GM18868 (cell line): ENCODE measurements around the gene AKAP12.
A peak's percentile ranks its signal among the peaks of the same experiment; 100 is the strongest.

Experiments
- ATAC-seq: cut with Tn5 transposase; IDR thresholded peaks from one replicate; pipeline ENCODE4 v1.9.1; 2021; ENCODE audit warnings: mild to moderate bottlenecking, moderate library complexity; ENCODE audit not compliant: unreplicated experiment

AKAP12 gene

DNA sequence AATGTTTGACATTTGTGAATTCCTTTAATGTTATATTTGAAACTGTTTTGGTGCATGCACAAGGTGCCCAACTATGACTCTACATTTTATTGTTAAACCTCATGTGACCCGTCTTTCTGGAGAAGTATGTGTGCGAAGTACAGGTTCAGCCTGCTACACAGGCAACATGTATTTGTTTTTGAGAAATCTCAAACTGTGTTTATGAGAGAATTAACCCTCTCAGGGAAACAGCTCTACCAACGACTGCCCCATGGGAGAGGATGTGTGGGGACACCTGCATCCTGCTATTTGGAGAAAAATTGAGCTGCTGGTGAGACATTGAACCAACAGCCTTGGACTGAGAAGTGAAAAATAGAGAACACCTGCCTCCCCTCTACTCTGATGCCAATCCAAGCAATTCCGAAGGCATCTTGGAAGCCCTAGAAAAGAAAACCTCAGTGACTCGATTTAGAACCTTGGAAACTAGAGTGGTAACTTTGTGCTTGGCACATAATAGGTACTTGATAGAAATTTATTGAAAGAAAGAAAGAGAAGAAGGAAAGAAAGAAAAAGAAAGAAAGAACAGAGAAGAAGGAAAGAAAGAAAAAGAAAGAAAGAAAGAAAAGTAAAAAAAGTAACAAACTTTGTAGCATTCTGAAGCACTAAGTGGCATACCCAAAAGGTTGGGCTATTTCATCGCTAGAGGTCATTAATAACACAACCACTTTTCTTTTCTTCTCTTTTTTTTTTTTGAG, 2.9 kb upstream of the AKAP12 start:
- ATAC-seq, result no peak

DNA sequence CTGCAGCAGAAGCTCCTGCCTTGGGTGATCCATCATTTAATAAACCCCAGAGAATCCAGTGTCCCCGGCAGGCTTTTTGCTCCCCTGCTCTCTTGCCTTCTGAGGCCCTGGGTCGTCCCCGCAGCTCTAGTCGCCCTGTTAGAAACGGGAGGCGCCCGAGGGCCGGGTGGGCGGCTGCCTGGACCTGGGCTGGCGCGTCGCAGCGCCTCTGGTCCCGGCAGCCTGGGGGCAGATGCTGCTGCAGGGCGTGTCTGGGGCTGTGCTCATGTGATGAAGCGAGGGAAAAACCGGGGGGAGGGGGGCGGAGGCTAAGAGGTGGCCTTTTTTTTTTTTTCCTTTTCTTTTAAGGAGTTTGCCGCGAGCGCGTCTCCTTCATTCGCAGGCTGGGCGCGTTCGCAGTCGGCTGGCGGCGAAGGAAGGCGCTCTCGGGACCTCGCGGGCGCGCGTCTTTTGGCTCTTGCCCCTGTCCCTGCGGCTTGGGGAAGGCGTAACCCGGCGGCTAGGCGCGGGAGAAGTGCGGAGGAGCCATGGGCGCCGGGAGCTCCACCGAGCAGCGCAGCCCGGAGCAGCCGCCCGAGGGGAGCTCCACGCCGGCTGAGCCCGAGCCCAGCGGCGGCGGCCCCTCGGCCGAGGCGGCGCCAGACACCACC, 394 bp downstream of the AKAP12 start:
- ATAC-seq, result peak; percentile 64

DNA sequence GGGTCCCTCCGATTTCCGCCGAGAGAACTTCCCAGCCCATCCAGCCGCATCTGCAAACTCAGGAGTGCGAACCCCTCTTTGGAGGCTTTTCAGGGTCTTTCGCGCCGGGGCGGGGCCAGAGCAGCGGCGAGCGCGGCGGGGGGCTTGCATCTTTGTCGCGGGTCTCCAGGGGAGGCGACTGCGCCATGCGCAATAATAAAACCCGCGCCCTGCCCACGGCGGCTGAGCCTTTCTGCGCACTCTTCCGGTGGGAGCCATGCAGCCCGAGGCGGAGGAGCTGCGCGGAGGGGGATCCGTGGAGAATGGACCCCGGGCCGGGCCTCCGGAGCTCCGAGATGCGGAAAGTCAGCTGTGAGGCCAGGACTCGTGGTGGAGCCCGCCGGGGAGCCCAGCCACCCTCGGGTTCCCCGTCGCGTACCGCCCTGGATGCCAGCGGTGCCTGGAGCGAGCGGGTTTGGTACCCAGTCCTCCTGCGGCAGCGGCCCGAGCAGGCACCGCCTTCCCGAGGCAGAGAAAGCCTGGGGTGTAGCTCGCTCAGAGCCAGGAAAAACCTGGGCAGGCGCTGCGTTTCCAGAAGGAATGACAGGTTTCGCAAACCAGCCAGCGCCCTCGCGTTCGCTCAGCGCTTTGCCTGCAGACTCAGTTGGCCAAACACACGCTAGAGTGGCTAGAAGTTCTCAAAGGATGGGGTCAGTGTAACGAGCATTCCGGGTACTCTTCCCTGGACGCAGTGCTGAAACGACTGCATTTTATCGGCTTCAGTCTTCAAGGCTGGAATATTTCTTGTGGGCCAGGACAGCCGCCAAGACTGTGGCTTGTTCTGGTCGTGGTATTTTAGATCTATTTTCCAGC, 1.2 kb downstream of the AKAP12 start:
- ATAC-seq, result no peak

DNA sequence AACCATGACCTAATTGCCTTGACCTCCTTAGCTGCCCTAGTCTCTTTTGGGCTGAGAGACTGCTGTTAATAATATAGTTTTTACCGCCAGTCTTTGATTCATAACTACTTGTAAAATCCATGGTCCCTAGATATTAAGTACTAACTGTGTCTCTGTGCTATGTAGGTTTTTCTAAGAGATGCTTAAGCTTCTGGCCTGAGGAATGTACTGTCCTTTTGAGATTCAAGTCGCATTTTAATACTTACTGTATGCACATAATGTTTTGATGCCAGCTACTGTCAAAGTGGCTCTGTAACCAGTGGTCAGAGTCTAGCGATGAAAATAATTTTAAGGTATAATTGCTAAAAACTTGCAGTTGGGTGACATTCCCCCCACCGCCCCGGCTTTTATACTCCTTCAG, 2.1 kb downstream of the AKAP12 start:
- no peak for ATAC-seq

DNA sequence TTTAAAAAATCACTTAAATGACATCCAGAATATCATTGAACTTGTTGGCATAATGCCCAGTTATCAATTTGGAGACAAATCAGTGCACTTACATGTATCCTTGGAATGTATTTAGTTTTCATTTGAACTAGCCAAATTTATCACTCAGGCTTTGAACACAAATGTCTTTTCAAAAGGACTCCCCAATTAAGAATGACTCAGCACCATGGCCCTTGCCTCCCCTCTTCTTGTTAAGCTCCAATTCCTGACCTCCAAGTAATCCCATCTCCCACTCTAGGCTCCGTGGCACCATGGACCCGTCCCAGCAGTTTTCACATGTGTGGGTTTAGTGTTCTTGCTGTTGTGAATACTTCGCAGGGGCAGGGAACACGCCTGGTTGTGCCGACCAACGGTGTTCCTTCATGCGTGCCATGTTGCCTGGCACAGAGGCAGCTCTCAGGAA, 2.7 kb downstream of the AKAP12 start:
- no peak for ATAC-seq

DNA sequence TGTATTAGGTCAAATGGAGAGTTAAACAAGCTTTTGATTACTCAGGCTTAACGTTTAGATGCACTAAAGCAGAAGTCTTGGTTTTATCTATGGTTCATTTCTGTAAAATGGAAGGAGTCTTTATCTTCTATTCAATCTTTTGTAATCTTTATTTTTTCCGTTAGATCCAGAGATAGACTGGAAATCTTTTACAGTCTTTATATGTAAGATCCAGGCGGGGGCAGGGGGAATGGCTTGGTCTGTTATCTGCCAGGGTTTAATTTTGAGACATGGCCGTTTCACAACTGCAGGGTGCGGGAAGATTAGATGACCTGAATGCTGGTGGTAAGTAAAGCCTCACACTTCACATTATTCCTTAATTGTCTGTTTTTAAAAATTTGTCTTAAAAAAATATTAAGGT, 3.7 kb downstream of the AKAP12 start:
- ATAC-seq, result no peak

DNA sequence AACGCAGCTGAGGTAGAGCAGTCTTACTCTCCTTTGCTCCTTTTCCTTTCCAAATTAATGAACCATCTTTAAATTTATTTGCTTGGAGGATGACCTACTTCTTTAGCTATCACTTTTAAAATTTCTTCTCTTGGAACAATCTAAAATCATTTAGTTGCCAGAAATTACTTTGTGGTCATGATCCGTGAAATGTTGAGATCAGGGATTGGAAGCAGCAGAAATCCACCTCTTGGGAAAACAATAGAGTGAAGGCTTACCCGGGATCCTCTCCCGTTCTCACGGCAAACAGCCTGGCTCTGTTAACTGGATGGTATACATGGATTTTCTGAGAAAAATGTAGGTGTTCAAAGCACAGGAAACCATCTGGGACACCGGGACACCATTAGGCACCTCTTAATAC, 7.7 kb downstream of the AKAP12 start:
- ATAC-seq, result no peak

DNA sequence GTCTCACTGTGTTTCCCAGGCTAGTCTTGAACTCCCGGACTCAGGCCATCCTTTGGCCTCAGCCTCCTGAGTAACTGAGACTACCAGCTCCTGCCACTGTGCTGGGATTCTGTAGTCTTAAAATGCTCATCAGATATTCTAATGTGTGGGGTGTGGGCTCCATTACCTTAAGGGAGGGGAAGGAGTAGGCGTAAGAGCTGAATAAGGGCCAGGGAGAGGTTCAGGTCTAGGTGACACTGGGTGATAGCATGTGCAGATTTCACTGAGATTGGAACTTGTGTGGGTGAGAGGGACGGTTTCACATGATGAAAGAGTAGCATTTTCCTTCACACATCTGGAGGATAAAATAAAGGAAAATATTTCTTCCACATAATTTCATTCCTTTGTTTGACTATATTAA, 8.5 kb downstream of the AKAP12 start:
- ATAC-seq, result no peak

DNA sequence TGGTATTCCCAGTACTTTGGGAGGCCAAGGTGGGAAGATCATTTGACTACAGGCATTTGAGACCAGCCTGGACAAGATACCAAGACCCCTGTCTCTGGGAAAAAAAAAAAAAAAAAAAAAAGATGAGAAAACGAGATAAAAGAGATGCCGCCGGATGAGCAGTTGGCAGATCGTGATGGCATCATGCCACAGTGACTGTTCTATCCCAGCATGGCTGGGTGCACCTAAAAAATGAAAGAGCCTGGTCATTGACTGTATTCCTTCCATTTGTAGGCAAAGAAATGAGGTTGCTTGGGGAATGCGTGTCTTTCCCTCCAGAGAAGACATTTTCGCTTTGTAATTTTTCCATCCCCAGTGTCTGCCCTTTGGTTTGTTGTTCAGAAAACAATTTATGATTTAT, 12.9 kb downstream of the AKAP12 start:
- no peak for ATAC-seq

DNA sequence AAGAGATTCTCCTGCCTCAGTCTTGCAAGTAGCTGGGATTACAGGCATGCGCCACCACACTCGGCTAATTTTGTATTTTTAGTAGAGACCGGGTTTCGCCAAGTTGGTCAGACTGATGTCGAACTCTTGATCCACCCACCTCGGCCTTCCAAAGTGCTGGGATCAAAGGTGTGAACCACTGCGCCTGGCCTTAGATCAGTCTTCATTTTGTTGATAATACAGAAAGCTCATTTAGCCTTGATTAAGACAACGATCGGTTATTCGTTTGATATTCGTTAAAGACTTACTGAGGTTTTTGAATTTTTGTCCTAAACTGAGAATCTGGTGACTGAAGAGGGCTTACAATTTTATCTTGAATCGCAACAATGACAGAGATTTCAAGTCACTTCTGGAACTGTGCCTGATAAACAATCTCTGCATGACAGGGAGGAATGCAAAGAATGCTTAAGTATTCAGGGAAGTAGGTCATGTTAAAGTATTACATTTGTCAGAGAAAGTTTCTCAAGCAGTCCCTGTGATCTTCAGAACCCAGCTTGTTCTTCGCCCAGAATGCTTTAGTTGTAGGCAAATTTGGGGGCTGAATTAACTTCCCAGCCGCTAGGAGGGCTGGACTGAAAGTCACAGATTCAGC, 14.8 kb downstream of the AKAP12 start:
- no peak for ATAC-seq

DNA sequence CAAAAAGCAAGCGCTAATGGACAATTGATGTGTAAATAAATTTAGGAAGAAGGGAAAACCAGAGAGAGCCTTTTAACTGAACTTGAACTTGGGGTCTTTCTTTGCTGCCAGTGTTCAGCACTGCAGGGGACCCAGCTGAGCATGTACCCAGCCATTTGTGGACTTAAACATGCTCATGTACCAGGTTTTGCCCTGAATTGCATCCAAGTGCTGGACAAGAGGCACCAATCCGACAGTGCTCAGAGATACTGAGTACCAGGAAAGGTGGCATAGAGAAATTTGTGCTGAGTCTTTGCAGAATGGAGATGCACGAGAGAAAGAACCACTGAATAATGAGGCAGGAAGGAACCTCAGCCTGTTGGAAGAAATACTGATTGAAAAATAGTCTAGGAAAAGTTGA, 16.0 kb downstream of the AKAP12 start:
- no peak for ATAC-seq

DNA sequence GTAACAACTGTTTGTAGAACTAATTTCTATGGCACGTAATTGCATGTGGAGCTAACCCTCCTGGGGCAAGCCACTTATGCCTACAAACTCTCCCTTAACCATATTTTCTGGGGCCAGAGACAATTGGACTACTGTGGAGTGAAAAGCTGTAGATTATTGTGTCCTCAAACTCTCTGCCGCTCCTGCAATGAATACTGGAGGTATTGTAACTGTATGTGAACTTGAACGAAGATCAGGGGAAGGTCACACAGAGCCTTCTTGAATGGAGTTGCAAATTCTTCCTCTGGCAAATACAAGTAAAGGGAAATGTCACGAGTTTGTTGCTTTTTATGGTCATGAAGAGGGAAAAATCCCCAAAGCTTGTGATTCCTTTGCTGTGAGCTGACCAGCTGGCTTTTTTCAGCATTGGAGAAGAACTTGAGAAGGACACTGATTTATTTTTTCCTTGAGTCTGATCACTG, 18.2 kb downstream of the AKAP12 start:
- ATAC-seq, result no peak

DNA sequence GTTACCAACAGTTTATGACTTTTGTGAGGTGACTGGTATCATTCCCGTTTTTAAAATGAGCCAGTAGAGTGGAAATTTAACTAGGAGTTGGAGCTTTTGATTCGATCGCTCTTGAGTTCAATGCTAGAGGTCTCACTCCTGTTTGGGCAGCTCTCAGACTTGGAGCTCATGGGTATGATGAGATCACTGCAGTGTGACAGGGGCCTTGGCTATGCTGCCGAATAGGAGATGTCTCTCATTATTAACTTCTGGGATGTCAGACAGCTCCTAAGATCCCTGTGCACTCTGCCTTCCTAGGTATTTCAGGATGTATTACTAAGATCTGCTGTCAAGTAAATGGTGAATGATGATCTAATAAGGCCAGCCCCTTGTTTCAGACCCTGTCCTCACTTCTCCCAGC, 20.4 kb downstream of the AKAP12 start:
- ATAC-seq, result no peak

DNA sequence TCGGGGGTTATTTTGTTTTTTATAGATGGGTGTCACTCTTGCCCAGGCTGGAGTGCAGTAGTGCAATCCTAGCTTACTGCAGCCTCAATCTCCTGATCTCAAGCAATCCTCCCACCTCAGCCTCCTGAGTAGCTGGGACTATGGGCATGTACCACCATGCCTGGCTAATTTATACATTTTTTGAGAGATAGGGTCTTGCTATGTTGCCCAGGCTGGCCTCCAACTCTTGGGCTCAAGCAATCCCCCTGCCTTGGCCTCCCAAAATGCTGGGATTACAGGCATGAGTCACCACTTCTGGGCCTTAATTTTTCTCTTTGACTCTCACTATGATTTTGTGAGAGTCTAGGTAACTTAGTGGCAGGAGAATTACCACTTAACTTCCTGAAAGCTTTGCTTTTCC, 23.3 kb downstream of the AKAP12 start:
- no peak for ATAC-seq

DNA sequence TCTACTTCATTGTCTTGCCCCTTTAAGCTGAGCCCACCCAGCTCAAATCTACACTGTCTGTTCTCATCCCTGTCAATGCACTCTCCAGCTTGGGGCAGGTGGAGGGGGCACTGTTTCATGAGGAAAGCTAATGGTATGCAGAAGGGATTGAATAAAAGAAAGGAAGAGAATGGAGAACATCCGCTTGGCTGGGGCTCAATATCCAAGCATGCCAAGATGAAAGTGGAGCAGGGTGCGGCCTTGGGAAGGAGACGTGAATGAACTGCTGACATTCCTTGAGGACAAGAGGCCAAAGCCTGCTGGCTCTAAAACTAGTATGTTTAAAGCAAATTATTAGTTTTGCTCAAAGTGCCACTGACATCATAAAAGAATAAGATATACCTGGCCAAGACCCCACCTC, 24.2 kb downstream of the AKAP12 start:
- ATAC-seq, result no peak

DNA sequence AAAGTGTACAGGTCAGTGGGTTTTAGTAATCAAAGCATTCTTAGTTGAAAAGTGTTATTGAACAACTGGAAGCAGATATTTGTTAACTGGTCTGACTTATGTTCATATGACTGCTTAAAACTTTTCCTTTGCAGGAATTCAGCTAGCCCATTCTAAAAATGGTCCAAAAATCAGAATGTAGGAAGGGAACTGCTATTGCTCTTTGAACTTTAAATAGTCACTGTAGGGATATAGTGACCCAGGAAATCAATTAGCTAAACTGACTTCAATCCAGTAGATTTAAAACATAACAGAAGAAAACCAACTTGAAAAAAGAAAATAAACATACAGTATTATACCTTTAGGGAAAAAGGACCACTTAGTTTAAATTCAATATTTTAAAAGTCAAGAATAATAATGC, 25.5 kb downstream of the AKAP12 start:
- no peak for ATAC-seq

DNA sequence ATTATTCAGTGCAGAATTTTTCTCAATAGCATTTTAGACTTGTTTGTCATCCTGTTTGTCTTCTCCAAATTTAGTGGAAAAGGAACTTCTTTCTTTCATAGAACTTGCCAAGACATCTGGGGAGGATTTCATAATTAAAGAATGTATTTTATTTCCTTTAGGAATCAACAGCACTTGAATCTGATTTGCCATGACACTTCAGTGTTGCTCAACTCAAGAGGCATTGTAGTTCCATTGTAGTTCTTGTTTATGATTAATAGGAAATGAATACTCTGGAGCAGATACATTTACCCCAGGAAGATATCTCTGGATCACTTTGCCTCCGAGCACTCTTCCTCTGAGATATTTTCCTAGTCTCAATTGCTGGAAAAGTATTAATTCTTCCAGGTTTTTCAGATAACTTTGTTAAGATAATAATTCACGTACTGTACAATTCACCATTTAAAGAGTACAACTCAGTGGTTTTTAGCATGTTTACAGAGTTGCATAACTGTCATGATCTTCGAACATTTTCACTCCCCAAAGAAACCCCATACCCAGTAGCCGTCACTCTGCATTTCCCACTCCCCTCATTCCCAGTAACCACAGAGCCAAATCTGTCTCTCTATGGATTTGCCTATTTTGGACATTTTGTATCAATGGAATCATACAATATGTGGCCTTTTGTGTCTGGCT, 29.7 kb downstream of the AKAP12 start:
- ATAC-seq, result no peak

DNA sequence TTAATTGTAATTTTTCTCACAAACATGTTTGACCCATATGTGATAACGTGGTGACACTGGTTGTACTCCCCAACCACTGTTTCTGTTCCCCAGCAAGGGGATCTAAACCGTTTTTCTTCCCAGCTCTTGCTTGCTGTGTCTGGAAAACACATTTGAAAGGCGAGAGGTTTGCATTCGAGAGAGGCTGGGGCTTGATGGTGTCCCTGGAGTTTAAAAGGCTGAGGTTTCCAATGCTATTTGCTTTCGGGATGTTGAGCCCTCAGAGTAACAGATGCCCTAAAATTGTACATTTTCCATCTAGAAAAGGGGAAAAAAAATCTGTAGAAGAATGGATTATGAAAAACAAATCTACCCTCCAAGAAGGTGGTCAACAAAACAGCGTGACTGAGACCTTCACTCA, 35.4 kb downstream of the AKAP12 start:
- no peak for ATAC-seq

DNA sequence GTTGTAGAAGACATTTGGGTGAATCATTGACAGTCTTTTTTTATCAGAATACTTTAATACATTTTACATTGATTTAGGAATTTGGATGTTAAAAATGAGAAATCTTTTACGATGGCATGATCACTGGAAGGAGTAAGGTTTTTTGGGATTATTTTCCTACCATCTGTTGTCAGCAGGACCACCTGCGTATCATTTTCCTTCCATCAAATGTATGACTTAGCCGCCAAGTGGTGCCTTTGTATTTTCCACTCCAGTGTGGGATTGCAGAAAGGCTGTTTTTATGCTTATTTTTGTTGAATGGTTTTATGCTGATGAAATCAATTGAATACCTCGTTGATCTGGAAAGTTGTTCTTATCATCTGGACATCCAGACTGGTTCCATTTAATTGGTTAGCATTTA, 35.8 kb downstream of the AKAP12 start:
- no peak for ATAC-seq

DNA sequence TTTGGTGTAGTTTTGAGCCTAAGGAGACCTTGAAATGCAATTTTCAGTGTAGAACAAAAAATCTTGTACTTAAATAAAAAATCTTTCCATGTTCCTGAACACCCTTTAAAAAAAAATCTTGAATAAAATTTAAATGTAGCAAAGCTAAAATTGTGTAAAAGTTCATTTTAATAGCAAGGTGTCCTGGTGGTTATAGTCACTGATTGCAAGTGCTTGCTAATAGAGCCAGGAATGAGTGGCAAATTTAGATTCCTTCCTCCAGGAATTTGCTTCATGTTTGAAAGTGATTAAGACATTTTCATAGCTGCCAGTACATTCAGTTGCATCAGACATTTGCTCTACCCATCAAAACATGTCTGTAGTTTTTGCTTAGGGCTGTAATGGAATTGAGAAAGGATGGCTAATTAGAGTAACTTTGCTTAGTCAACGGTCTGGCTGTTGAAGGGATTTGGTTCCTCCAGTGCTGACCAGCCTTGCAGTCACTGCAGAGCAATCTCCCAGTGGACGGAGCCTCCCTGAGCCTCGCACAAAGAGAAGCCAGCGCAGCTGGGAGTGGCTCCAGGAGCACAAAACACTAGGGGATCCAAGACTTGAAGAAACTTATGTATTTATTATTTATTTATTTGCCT, 36.5 kb downstream of the AKAP12 start:
- no peak for ATAC-seq
